GM21825 (cell line): ENCODE data around the gene CHML.

Experiments used
- ATAC-seq: cut with Tn5 transposase; IDR thresholded peaks from one replicate; pipeline ENCODE4 v1.9.1; 2021; ENCODE audit warnings: mild to moderate bottlenecking, moderate library complexity; ENCODE audit not compliant: unreplicated experiment

The CHML gene

GRCh38 chr1:241591736-241592135, 48.4 kb downstream of the CHML start:
- ATAC-seq = no peak

- no peak for ATAC-seq
Measured at GRCh38 chr1:241591317-241591716, 48.9 kb downstream of the CHML start.

- ATAC-seq = no peak
Measured at GRCh38 chr1:241590719-241591118, 49.5 kb downstream of the CHML start.
